Stomach (tissue), 4 donors: ENCODE data around the gene GKAP1.
"Not testable (repeated sequence)": the region's sequence is repeated elsewhere in the genome, so short reads cannot be mapped to it uniquely, and the experiment has no call there.

Experiments
- CTCF ChIP-seq, 7 experiments: fragments of 450-650 bp in 4 of 7; fragments of 200-600 bp in 3 of 7; sonication (generic) in 3 of 7; IDR thresholded peaks; one replicate each; pipeline ENCODE4 v1.5.1; 2016 to 2019; ENCODE audit warnings: antibody characterized with exemption in 7 of 7, control low read depth in 2 of 7, mild to moderate bottlenecking in 1 of 7
- POLR2A ChIP-seq, 4 donors: fragments of 450-650 bp; IDR thresholded peaks; one replicate each; pipeline ENCODE4 v1.6.1; 2016; ENCODE audit warnings: antibody characterized with exemption in 4 of 4, control low read depth in 2 of 4, mild to moderate bottlenecking in 1 of 4, moderate library complexity in 1 of 4

- not testable (repeated sequence) for TF ChIP-seq POLR2A (IDR thresholded peaks at IDR 0.05)
- peak in 1 of 7 experiments; percentile 27 for TF ChIP-seq CTCF (IDR thresholded peaks at IDR 0.05)
Observed at GRCh38 chr9:83817356-83818278, at the start of gene GKAP1.
